SK-N-SH (cell line): Measurements from ENCODE around the gene CDH22. TPM values are rescaled to one million over a fixed set of nuclear protein-coding genes. Genes with fewer than 3 reads are reported as not detected.

ENCODE experiments used
- CTCF ChIA-PET: fragments of 300-600, 350-600 bp; formaldehyde crosslinking; extraction: SDS; loops from one replicate; lab custom pipeline; 2021; lab: Yijun Ruan, JAX
- POLR2A ChIA-PET: fragments of 350-600 bp; sonication (Branson Sonifier 250); formaldehyde crosslinking; extraction: SDS; loops from one replicate; lab custom pipeline; 2020; ENCODE audit warnings: antibody characterized with exemption, inconsistent platforms; lab: Yijun Ruan, JAX
- DNase-seq: peaks from one replicate; pipeline ENCODE4 v3.0.0; 2012
- H2AFZ ChIP-seq: fragments of 200-600 bp; sonication (generic); 2 replicates; pipeline ENCODE4 v1.8.1; 2016; ENCODE audit warnings: antibody characterized with exemption, mild to moderate bottlenecking, low read depth
- H3F3A ChIP-seq: fragments of 200-600 bp; sonication (generic); replicated peaks from 2 replicates; pipeline ENCODE3; 2016; ENCODE audit warnings: antibody characterized with exemption, mild to moderate bottlenecking; ENCODE audit not compliant: insufficient read depth
- H3K27ac ChIP-seq, 2 experiments: fragments of 200-500 bp in 1 of 2; fragments of 200-600 bp in 1 of 2; sonication (Bioruptor generic) in 1 of 2; sonication (generic), shearing (Covaris generic) in 1 of 2; 2 replicates each; pipeline versions ENCODE4 v1.5.1 to v1.6.1; 2014 to 2016; ENCODE audit warnings: low read depth in 2 of 2, inconsistent platforms in 1 of 2, low read length in 1 of 2, mild to moderate bottlenecking in 1 of 2, mixed read lengths in 1 of 2
- H3K27me3 ChIP-seq: fragments of 200-600 bp; sonication (generic), shearing (Covaris generic); 2 replicates; pipeline ENCODE4 v1.6.1; 2016; ENCODE audit warnings: mixed run types; ENCODE audit not compliant: insufficient read depth
- H3K36me3 ChIP-seq, 2 experiments: fragments of 200-500 bp in 1 of 2; fragments of 200-600 bp in 1 of 2; sonication (Bioruptor generic) in 1 of 2; sonication (generic) in 1 of 2; replicated peaks in 1 of 2; 2 replicates each; pipeline versions ENCODE3 to v1.5.1; 2014 to 2016; ENCODE audit warnings: low read length in 1 of 2, mild to moderate bottlenecking in 1 of 2; ENCODE audit not compliant: insufficient read depth in 2 of 2, control insufficient read depth in 1 of 2
- H3K4me1 ChIP-seq, 2 experiments: fragments of 200-500 bp in 1 of 2; fragments of 200-600 bp in 1 of 2; sonication (Bioruptor generic) in 1 of 2; sonication (generic), shearing (Covaris generic) in 1 of 2; 2 replicates each; pipeline versions ENCODE4 v1.5.1 to v1.6.1; 2014 to 2016; ENCODE audit warnings: low read depth in 1 of 2, low read length in 1 of 2, mixed run types in 1 of 2; ENCODE audit not compliant: insufficient read depth in 2 of 2, control insufficient read depth in 1 of 2
- H3K4me2 ChIP-seq: fragments of 200-600 bp; sonication (generic), shearing (Covaris generic); 2 replicates; pipeline ENCODE4 v1.6.1; 2017; ENCODE audit warnings: mixed run types
- H3K4me3 ChIP-seq, 2 experiments: fragments of 200-500 bp in 1 of 2; fragments of 200-600 bp in 1 of 2; sonication (Bioruptor generic) in 1 of 2; sonication (generic), shearing (Covaris generic) in 1 of 2; 2 replicates each; pipeline versions ENCODE4 v1.5.1 to v1.8.1; 2014 to 2016; ENCODE audit warnings: low read depth in 2 of 2, inconsistent platforms in 1 of 2, low read length in 1 of 2, mild to moderate bottlenecking in 1 of 2, mixed read lengths in 1 of 2, moderate library complexity in 1 of 2
- H3K79me2 ChIP-seq: fragments of 200-600 bp; sonication (generic); 2 replicates; pipeline ENCODE4 v1.8.1; 2017; ENCODE audit warnings: mild to moderate bottlenecking; ENCODE audit not compliant: insufficient read depth
- H3K9ac ChIP-seq: fragments of 200-600 bp; sonication (generic); 2 replicates; pipeline ENCODE4 v1.6.1; 2017; ENCODE audit warnings: mixed run types
- H3K9me2 ChIP-seq: fragments of 200-600 bp; sonication (generic); 2 replicates; pipeline ENCODE4 v1.6.1; 2017; ENCODE audit warnings: mixed run types
- H3K9me3 ChIP-seq: fragments of 200-600 bp; sonication (generic); 2 replicates; pipeline ENCODE4 v1.6.1; 2017; ENCODE audit warnings: mixed run types, mild to moderate bottlenecking, moderate library complexity
- H4K20me1 ChIP-seq: fragments of 200-600 bp; sonication (generic); 2 replicates; pipeline ENCODE4 v1.6.1; 2017; ENCODE audit warnings: mild to moderate bottlenecking, mixed run types; ENCODE audit not compliant: insufficient read depth
- CHD2 ChIP-seq: fragments of 150-350 bp; IDR thresholded peaks from 2 replicates; pipeline ENCODE4 v1.6.1; 2018; ENCODE audit warnings: low read length; ENCODE audit not compliant: partially characterized antibody
- ELF1 ChIP-seq: IDR thresholded peaks from 2 replicates; pipeline ENCODE4 v1.4.0; 2012
- EZH2phosphoT487 ChIP-seq: fragments of 200-600 bp; sonication (generic); IDR thresholded peaks from 2 replicates; pipeline ENCODE4 v1.6.1; 2017; ENCODE audit warnings: low read depth, mixed run types, mild to moderate bottlenecking, antibody characterized with exemption, moderate library complexity, borderline replicate concordance
- FOSL2 ChIP-seq: IDR thresholded peaks from 2 replicates; pipeline ENCODE4 v1.4.0; 2012; ENCODE audit warnings: low read depth, mild to moderate bottlenecking, moderate library complexity, borderline replicate concordance
- FOXJ3 ChIP-seq: sonication (generic); formaldehyde crosslinking; IDR thresholded peaks from 2 replicates; pipeline ENCODE4 v1.5.1; 2020; ENCODE audit warnings: mild to moderate bottlenecking, missing genetic modification reagents
- FOXM1 ChIP-seq: IDR thresholded peaks from 2 replicates; pipeline ENCODE4 v1.4.0; 2012; ENCODE audit warnings: low read depth, mild to moderate bottlenecking
- GATA2 ChIP-seq: sonication (generic); formaldehyde crosslinking; IDR thresholded peaks from 2 replicates; pipeline ENCODE4 v1.5.0; 2020; ENCODE audit warnings: mild to moderate bottlenecking, missing genetic modification reagents
- JUND ChIP-seq: IDR thresholded peaks from 2 replicates; pipeline ENCODE4 v1.4.0; 2012
- MEF2A ChIP-seq: IDR thresholded peaks from 2 replicates; pipeline ENCODE4 v1.4.0; 2012; ENCODE audit warnings: low read depth, borderline replicate concordance
- MXI1 ChIP-seq: IDR thresholded peaks from 2 replicates; pipeline ENCODE4 v1.6.1; 2012; ENCODE audit warnings: mild to moderate bottlenecking, low read depth, low read length, improper control_type of control experiment
- NRF1 ChIP-seq: IDR thresholded peaks from 2 replicates; pipeline ENCODE4 v1.6.1; 2012; ENCODE audit warnings: low read depth, mild to moderate bottlenecking, low read length
- POLR2AphosphoS5 ChIP-seq: IDR thresholded peaks from 2 replicates; pipeline ENCODE4 v1.6.1; 2012; ENCODE audit warnings: low read depth, low read length
- RAD21 ChIP-seq: IDR thresholded peaks from 2 replicates; pipeline ENCODE4 v1.6.1; 2012; ENCODE audit warnings: mild to moderate bottlenecking, low read length
- RCOR1 ChIP-seq: fragments of 150-350 bp; IDR thresholded peaks from 2 replicates; pipeline ENCODE4 v1.6.1; 2017; ENCODE audit warnings: antibody characterized with exemption, low read length
- RFX5 ChIP-seq: IDR thresholded peaks from 2 replicates; pipeline ENCODE4 v1.6.1; 2012; ENCODE audit warnings: mild to moderate bottlenecking, improper control_type of control experiment, low read length
- SMC3 ChIP-seq: IDR thresholded peaks from 2 replicates; pipeline ENCODE4 v1.6.1; 2012; ENCODE audit warnings: low read depth, low read length, improper control_type of control experiment
- TAF1 ChIP-seq: IDR thresholded peaks from 2 replicates; pipeline ENCODE4 v1.6.1; 2012; ENCODE audit warnings: low read depth, mild to moderate bottlenecking, low read length, moderate library complexity, borderline replicate concordance
- TCF12 ChIP-seq: IDR thresholded peaks from 2 replicates; pipeline ENCODE4 v1.4.0; 2012
- TEAD4 ChIP-seq: IDR thresholded peaks from 2 replicates; pipeline ENCODE4 v1.4.0; 2012; ENCODE audit warnings: mild to moderate bottlenecking, borderline replicate concordance; ENCODE audit not compliant: insufficient read depth
- YY1 ChIP-seq: IDR thresholded peaks from 2 replicates; pipeline ENCODE4 v1.4.0; 2012; ENCODE audit warnings: low read depth, mild to moderate bottlenecking
- WGBS: methylation state at CpG from one replicate; pipeline ENCODE4 v1.1.6; 2017; ENCODE audit warnings: low lambda C conversion rate; 5-methylcytosine and 5-hydroxymethylcytosine counted together
- polyA plus RNA-seq, 3 experiments: library from polyadenylated mRNA; depleted of rRNA; stranded (reverse); fragments of >200 nt; gene quantifications; 2 replicates each; pipeline ENCODE4 v1.2.3, GENCODE V29; 2012
- TF ChIP-seq, protein P1 (sequence below): IDR thresholded peaks from 2 replicates; pipeline ENCODE4 v1.6.1; 2012; ENCODE audit warnings: mild to moderate bottlenecking, low read depth, low read length, moderate library complexity

The CDH22 gene
- polyA plus RNA-seq, 1 of the 3 experiments (the other 2 are of a cell fraction), result not detected

DNA sequence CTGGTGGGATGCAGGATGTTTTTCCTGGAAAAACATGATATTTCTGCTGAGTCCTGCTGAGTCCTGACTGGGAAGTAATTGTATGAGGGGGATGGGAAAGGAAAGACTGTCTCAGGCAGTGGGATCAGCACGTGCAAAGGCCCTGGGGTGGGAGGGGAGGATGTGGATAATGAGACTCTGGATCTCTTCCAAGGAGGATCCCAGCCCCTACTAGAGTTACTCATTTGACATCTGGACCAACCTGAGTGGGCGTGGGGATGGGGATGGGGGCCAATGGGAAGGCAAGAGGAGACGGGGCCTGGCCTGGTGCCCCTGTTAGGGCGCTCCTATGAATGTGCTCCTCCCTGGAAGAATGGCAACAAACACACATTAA, 117.1 kb downstream of the CDH22 start:
- Histone ChIP-seq H3K9me3 (no peaks in the 10 kb centered on the region), H3K36me3 (no peaks in the 10 kb centered on the region), H3K79me2 (no peaks in the 10 kb centered on the region), H3K4me1 (peaks cover 0 to 35% of the 10 kb centered on the region in 2 experiments; a peak in 1 of 4 replicates), H3K27ac (no peak overlapping the region), H3K9me2 (no peaks in the 10 kb centered on the region), H3K4me3 (no peak overlapping the region), H4K20me1 (no peaks in the 10 kb centered on the region), H3K9ac (no peak overlapping the region), H3K27me3 (0 out of 2 replicates have a peak, but pooled peaks cover 4% of the 10 kb centered on the region), H3F3A (no peaks in the 10 kb centered on the region), H2AFZ (no peak overlapping the region), H3K4me2 (no peak overlapping the region)
- DNase-seq, result no peak
- ChIA-PET CTCF (interaction anchor here (1.5 to 4.0 kb wide), 2 partner anchors 8 to 16 kb away, joined by 3 to 20 read pairs; no protein-coding TSS in a partner anchor), POLR2A (no interaction called here)
- whole genome bisulfite sequencing, result 43% methylated on average over 3 of the region's 4 CpGs
- no peak for TF ChIP-seq ELF1
- no peak for TF ChIP-seq GATA2 (CRISPR knock-in tag)
- TF ChIP-seq RCOR1, result no peak
- no peak for TF ChIP-seq EZH2phosphoT487
- no peak for TF ChIP-seq FOSL2
- no peak for TF ChIP-seq MXI1
- TF ChIP-seq JUND, result no peak
- no peak for TF ChIP-seq TAF1
- TF ChIP-seq TEAD4, result no peak
- no peak for TF ChIP-seq TCF12
- TF ChIP-seq RAD21, result no peak
- no peak for TF ChIP-seq CHD2

GRCh38 chr20:46190478-46191167, 117.7 kb downstream of the CDH22 start:
- Histone ChIP-seq H3K9me3 (no peaks in the 10 kb centered on the region), H4K20me1 (no peaks in the 10 kb centered on the region), H3K9ac (no peak overlapping the region), H2AFZ (no peak overlapping the region), H3K27me3 (0 out of 2 replicates have a peak, but pooled peaks cover 4% of the 10 kb centered on the region), H3K27ac (no peak overlapping the region), H3K4me2 (no peak overlapping the region), H3K79me2 (no peaks in the 10 kb centered on the region), H3K36me3 (no peaks in the 10 kb centered on the region), H3K4me3 (no peak overlapping the region)
- WGBS, result 42% methylated on average over 9 of the region's 9 CpGs
- DNase-seq, result no peak
- no peak for TF ChIP-seq TAF1
- TF ChIP-seq, protein P1, sequence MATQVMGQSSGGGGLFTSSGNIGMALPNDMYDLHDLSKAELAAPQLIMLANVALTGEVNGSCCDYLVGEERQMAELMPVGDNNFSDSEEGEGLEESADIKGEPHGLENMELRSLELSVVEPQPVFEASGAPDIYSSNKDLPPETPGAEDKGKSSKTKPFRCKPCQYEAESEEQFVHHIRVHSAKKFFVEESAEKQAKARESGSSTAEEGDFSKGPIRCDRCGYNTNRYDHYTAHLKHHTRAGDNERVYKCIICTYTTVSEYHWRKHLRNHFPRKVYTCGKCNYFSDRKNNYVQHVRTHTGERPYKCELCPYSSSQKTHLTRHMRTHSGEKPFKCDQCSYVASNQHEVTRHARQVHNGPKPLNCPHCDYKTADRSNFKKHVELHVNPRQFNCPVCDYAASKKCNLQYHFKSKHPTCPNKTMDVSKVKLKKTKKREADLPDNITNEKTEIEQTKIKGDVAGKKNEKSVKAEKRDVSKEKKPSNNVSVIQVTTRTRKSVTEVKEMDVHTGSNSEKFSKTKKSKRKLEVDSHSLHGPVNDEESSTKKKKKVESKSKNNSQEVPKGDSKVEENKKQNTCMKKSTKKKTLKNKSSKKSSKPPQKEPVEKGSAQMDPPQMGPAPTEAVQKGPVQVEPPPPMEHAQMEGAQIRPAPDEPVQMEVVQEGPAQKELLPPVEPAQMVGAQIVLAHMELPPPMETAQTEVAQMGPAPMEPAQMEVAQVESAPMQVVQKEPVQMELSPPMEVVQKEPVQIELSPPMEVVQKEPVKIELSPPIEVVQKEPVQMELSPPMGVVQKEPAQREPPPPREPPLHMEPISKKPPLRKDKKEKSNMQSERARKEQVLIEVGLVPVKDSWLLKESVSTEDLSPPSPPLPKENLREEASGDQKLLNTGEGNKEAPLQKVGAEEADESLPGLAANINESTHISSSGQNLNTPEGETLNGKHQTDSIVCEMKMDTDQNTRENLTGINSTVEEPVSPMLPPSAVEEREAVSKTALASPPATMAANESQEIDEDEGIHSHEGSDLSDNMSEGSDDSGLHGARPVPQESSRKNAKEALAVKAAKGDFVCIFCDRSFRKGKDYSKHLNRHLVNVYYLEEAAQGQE, result no peak
- TF ChIP-seq NRF1, result no peak
- TF ChIP-seq TEAD4, result no peak
- no peak for TF ChIP-seq FOXJ3
- TF ChIP-seq YY1, result no peak
- TF ChIP-seq POLR2AphosphoS5, result no peak
- TF ChIP-seq RFX5, result no peak
- no peak for TF ChIP-seq RAD21
- no peak for TF ChIP-seq SMC3
- TF ChIP-seq RCOR1, result no peak
- TF ChIP-seq MEF2A, result no peak
- no peak for TF ChIP-seq CHD2
- no peak for TF ChIP-seq FOXM1
- TF ChIP-seq, all 33 proteins: peak for 0
- ChIA-PET CTCF (interaction anchor here (1.1 to 4.0 kb wide), 4 partner anchors 9 to 158 kb away, joined by 3 to 20 read pairs (median 6); no protein-coding TSS in a partner anchor), POLR2A (no interaction called here)
- Histone ChIP-seq H3F3A (no peaks in the 10 kb centered on the region), H3K9me2 (no peaks in the 10 kb centered on the region), H3K4me1 (peaks cover 0 to 32% of the 10 kb centered on the region in 2 experiments; a peak in 1 of 4 replicates)
